H1 (cell line): ENCODE results near the gene UPF2. TPM values are rescaled to one million over a fixed set of nuclear protein-coding genes. Genes with fewer than 3 reads are reported as not detected.

Experiments used
- ASH2L ChIP-seq: fragments of 200-600, 300-600 bp; sonication (generic); IDR thresholded peaks from one replicate; pipeline ENCODE4 v1.7.1; 2017; ENCODE audit warnings: low read length
- CHD7 ChIP-seq: fragments of 300-600 bp; sonication (generic); IDR thresholded peaks from 2 replicates; pipeline ENCODE4 v1.7.1; 2012; ENCODE audit warnings: low read length, moderate library complexity, mild to moderate bottlenecking, inconsistent platforms; ENCODE audit not compliant: insufficient replicate concordance
- GTF2F1 ChIP-seq: IDR thresholded peaks from 2 replicates; pipeline ENCODE4 v1.6.1; 2012; ENCODE audit warnings: low read depth, low read length, improper control_type of control experiment, borderline replicate concordance
- MAX ChIP-seq: IDR thresholded peaks from 2 replicates; pipeline ENCODE4 v1.6.1; 2012; ENCODE audit warnings: inconsistent platforms
- NANOG ChIP-seq: IDR thresholded peaks from 2 replicates; pipeline ENCODE4 v1.6.1; 2011; ENCODE audit warnings: low read length, low read depth, mild to moderate bottlenecking, inconsistent platforms; ENCODE audit not compliant: insufficient read depth, poor library complexity, severe bottlenecking
- RNF2 ChIP-seq: fragments of 200-900, 300-1000 bp; sonication (generic); IDR thresholded peaks from 2 replicates; pipeline ENCODE4 v1.7.1; 2016; ENCODE audit warnings: borderline replicate concordance, low read depth, mild to moderate bottlenecking, antibody characterized with exemption, low read length; ENCODE audit not compliant: poor library complexity, severe bottlenecking; ENCODE audit errors: missing control alignments
- SP4 ChIP-seq: IDR thresholded peaks from 2 replicates; pipeline ENCODE4 v1.6.1; 2012; ENCODE audit warnings: low read length, inconsistent platforms
- USF2 ChIP-seq: IDR thresholded peaks from 2 replicates; pipeline ENCODE4 v1.6.1; 2011; ENCODE audit warnings: low read length, improper control_type of control experiment
- polyA plus RNA-seq, 7 experiments: library from polyadenylated mRNA; depleted of rRNA in 3 of 7; stranded (reverse) in 5 of 7; unstranded in 2 of 7; fragments of >200 nt in 5 of 7; fragments of 200-250 nt in 2 of 7; gene quantifications; 1 replicate in 5 of 7; 2 replicates in 1 of 7; 4 replicates in 1 of 7; pipeline versions ENCODE4 v1.2.1 to v1.2.3, GENCODE V29; 2011 to 2013; ENCODE audit warnings: missing spikeins in 2 of 7, mixed read lengths in 2 of 7
- total RNA-seq: library from RNA; stranded (reverse); fragmentation: NEBNext Ultra II Directional; extraction: Animal tissue kit (Norgen Biotek cat#: 25700); gene quantifications from 2 replicates; pipeline ENCODE4 v1.2.1, GENCODE V29; 2021

UPF2 gene
- total and polyA plus RNA-seq, 2 of the 8 experiments (the other 6 are each of a cell fraction or from before 2014, with no cell fraction given), result 6.2 to 32.8 TPM

- TF ChIP-seq CHD7, result no peak
- peak; percentile 8 for TF ChIP-seq NANOG
- TF ChIP-seq MAX, result peak; percentile 73
- TF ChIP-seq ASH2L, result peak; percentile 10
- no peak for TF ChIP-seq RNF2
- no peak for TF ChIP-seq GTF2F1
- TF ChIP-seq USF2, result no peak
- TF ChIP-seq SP4, result peak; percentile 84; the same call in 1 of the 2 replicates
Observed at GRCh38 chr10:12068449-12069269, 26.1 kb upstream of the UPF2 start, which contains the start of gene DHTKD1 (continued).
